NT2/D1 (cell line): ENCODE measurements around the gene SLC17A4.

ENCODE experiments used
- YY1 ChIP-seq: IDR thresholded peaks from 2 replicates; pipeline ENCODE4 v1.6.1; 2011; ENCODE audit not compliant: insufficient read length, insufficient read depth
- ZNF274 ChIP-seq: IDR thresholded peaks from 2 replicates; pipeline ENCODE4 v1.6.1; 2011; ENCODE audit warnings: mild to moderate bottlenecking, low read depth, low read length

GRCh38 chr6:25816252-25816651 is 61.7 kb downstream of the SLC17A4 start:
- TF ChIP-seq YY1 (no peak), ZNF274 (no peak)
